HEK293T (cell line): ENCODE data around the gene HOMER2.

ENCODE experiments used
- CTCF ChIA-PET: fragments of 350-600 bp; formaldehyde crosslinking; extraction: SDS; loops from one replicate; lab custom pipeline; 2021; ENCODE audit warnings: antibody characterized with exemption, inconsistent platforms; lab: Yijun Ruan, JAX
- POLR2A ChIA-PET: fragments of 350-600 bp; formaldehyde crosslinking; extraction: SDS; loops from one replicate; lab custom pipeline; 2020; ENCODE audit warnings: antibody characterized with exemption, inconsistent platforms; lab: Yijun Ruan, JAX
- DNase-seq: peaks from one replicate; pipeline ENCODE4 v3.0.0; 2012; ENCODE audit warnings: mixed read lengths; ENCODE audit errors: extremely low spot score
- ARNT ChIP-seq: fragments of 450-650 bp; IDR thresholded peaks from 2 replicates; pipeline ENCODE4 v1.6.1; 2017; ENCODE audit warnings: mild to moderate bottlenecking
- BHLHE40 ChIP-seq: fragments of 450-650 bp; IDR thresholded peaks from 2 replicates; pipeline ENCODE4 v1.6.1; 2016; ENCODE audit warnings: mild to moderate bottlenecking, moderate library complexity, borderline replicate concordance
- CTBP1 ChIP-seq: fragments of 450-650 bp; IDR thresholded peaks from 2 replicates; pipeline ENCODE4 v1.6.1; 2016; ENCODE audit warnings: borderline replicate concordance
- ELF4 ChIP-seq: fragments of 450-650 bp; IDR thresholded peaks from 2 replicates; pipeline ENCODE4 v1.6.1; 2017; ENCODE audit warnings: antibody characterized with exemption
- FOXA1 ChIP-seq: fragments of 450-650 bp; IDR thresholded peaks from 2 replicates; pipeline ENCODE4 v1.6.1; 2016; ENCODE audit warnings: mild to moderate bottlenecking
- FOXK2 ChIP-seq: fragments of 450-650 bp; IDR thresholded peaks from 2 replicates; pipeline ENCODE4 v1.6.1; 2016; ENCODE audit warnings: mild to moderate bottlenecking
- FOXM1 ChIP-seq: fragments of 450-650 bp; IDR thresholded peaks from 2 replicates; pipeline ENCODE4 v1.6.1; 2017; ENCODE audit warnings: mild to moderate bottlenecking, borderline replicate concordance
- HDGF ChIP-seq: fragments of 450-650 bp; IDR thresholded peaks from 2 replicates; pipeline ENCODE4 v1.6.1; 2017; ENCODE audit warnings: antibody characterized with exemption, borderline replicate concordance
- L3MBTL2 ChIP-seq: fragments of 450-650 bp; conservative IDR thresholded peaks from 2 replicates; pipeline ENCODE4 v1.6.1; 2016; ENCODE audit warnings: mild to moderate bottlenecking
- LEF1 ChIP-seq: fragments of 450-650 bp; IDR thresholded peaks from 2 replicates; pipeline ENCODE4 v1.6.1; 2017; ENCODE audit warnings: mild to moderate bottlenecking, borderline replicate concordance
- NFRKB ChIP-seq: fragments of 450-650 bp; IDR thresholded peaks from 2 replicates; pipeline ENCODE4 v1.6.1; 2016; ENCODE audit warnings: mild to moderate bottlenecking, moderate library complexity
- SP1 ChIP-seq: fragments of 450-650 bp; IDR thresholded peaks from 2 replicates; pipeline ENCODE4 v1.6.1; 2017
- SUZ12 ChIP-seq: fragments of 450-650 bp; IDR thresholded peaks from 2 replicates; pipeline ENCODE4 v1.6.1; 2016; ENCODE audit warnings: mild to moderate bottlenecking
- TARDBP ChIP-seq: fragments of 450-650 bp; IDR thresholded peaks from 2 replicates; pipeline ENCODE4 v1.6.1; 2016
- ZNF384 ChIP-seq: fragments of 450-650 bp; IDR thresholded peaks from 2 replicates; pipeline ENCODE4 v1.6.1; 2016
- TF ChIP-seq, protein P1 (sequence below): fragments of 450-650 bp; IDR thresholded peaks from 2 replicates; pipeline ENCODE4 v1.6.1; 2016

Gene HOMER2

DNA sequence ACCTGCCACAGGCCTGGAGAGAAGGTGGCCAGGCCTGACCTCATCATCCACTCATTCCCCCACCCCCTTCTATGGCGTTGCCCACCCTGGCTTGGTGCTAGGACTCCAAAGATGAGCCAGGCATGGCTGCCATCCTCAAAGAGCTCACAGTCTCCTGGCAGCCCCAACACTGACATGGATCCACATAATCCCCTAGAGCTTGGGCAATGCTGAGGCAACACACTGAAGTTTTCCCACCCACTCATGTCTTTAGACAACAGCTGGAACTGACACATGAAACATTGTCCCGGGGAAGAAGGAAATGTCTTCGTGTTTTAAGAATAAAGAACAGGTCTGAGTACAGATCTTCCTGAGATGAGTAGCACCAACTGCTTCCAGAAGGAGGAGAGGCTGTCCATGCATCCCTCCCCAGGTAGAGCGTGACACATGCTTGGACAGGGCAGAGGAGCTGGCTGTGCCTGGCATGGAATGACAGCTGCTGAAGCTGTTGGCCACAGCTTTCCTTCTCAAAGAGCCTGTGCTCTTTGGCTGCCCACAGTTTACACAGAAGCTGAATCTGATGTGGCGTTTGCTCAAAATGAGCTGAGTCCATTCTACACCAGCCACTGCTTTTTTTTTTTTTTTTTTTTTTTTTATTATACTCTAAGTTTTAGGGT lies 70.1 kb downstream of the HOMER2 start:
- ChIA-PET POLR2A (interaction anchor here (0.7 kb wide), 1 partner anchor 10 kb away, joined by 3 read pairs; no protein-coding TSS in a partner anchor), CTCF (no interaction called here)
- TF ChIP-seq, protein P1, sequence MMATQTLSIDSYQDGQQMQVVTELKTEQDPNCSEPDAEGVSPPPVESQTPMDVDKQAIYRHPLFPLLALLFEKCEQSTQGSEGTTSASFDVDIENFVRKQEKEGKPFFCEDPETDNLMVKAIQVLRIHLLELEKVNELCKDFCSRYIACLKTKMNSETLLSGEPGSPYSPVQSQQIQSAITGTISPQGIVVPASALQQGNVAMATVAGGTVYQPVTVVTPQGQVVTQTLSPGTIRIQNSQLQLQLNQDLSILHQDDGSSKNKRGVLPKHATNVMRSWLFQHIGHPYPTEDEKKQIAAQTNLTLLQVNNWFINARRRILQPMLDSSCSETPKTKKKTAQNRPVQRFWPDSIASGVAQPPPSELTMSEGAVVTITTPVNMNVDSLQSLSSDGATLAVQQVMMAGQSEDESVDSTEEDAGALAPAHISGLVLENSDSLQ: no peak
- TF ChIP-seq CTBP1 (no peak), SP1 (no peak), BHLHE40 (no peak), L3MBTL2 (no peak), ELF4 (no peak), FOXM1 (no peak)
- DNase-seq: no peak

GRCh38 chr15:82881747-82882146 lies 70.8 kb downstream of the HOMER2 start:
- TF ChIP-seq ELF4 (no peak), BHLHE40 (no peak), ARNT (no peak), TARDBP (no peak), HDGF (no peak), LEF1 (no peak), FOXA1 (no peak), CTBP1 (no peak), FOXM1 (no peak), SP1 (no peak), ZNF384 (no peak), L3MBTL2 (no peak), FOXK2 (no peak), NFRKB (no peak)
- TF ChIP-seq, protein P1: no peak
- ChIA-PET CTCF (no interaction called here), POLR2A (no interaction called here)

DNA sequence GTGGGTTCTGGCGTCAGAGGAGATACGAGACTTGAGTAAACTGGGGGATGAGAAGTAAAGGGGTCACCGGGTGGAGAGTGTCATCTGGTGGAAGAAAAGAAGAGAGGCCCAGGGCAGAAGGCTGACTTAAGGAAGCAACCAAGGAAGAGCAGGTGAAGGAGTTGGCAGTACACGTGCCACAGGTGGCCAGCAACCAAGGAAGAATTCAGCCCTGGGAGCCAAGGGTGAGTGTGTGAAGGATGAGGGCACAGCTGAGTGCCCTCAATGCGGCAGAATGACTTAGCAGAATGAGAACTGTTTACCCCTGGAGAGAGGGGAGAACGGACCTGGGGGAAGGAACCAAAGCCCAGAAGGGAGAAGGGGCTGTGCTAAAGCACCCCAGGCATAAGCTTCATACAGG lies 71.8 kb downstream of the HOMER2 start:
- no peak for TF ChIP-seq L3MBTL2
- no peak for TF ChIP-seq CTBP1
- no peak for TF ChIP-seq NFRKB
- TF ChIP-seq ELF4: no peak
- no peak for TF ChIP-seq BHLHE40
- TF ChIP-seq TARDBP: no peak
- no peak for TF ChIP-seq ZNF384
- no peak for TF ChIP-seq ARNT
- TF ChIP-seq SUZ12: no peak
- TF ChIP-seq LEF1: no peak
- TF ChIP-seq, protein P1: no peak
- no peak for TF ChIP-seq SP1
- no peak for TF ChIP-seq FOXA1
- no peak for TF ChIP-seq FOXM1
- DNase-seq: no peak
- ChIA-PET CTCF (no interaction called here), POLR2A (no interaction called here)

More at GRCh38 chr15:82881747-82882146, 70.8 kb downstream of the HOMER2 start:
- DNase-seq: no peak

DNA sequence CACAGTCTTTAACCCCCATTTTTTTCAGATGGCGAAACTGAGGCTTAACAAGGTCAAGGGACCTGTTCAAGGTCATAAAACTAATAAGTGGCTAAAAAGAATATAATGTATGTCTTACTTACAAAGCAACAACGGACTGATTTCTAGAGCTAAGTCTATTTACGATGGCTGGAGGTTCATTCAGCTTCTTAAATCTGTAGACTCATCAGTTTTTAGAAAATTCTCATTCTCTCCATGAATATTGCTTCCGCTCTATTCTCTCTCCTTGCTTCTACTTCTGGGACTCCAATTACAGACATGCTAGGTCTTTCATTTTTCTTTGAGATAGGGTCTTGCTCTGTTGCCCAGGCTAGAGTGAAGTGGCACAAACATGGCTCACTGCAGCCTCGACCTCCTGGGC lies 74.2 kb downstream of the HOMER2 start:
- ChIA-PET CTCF (interaction anchor here (0.9 kb wide), 1 partner anchor 53 kb away, joined by 3 read pairs; no protein-coding TSS in a partner anchor), POLR2A (no interaction called here)
- DNase-seq: no peak
- no peak for TF ChIP-seq SP1
- no peak for TF ChIP-seq LEF1
- TF ChIP-seq NFRKB: no peak
- no peak for TF ChIP-seq FOXM1
- TF ChIP-seq, protein P1: no peak
- TF ChIP-seq HDGF: no peak
- no peak for TF ChIP-seq L3MBTL2
- no peak for TF ChIP-seq ELF4
- no peak for TF ChIP-seq SUZ12
- no peak for TF ChIP-seq FOXK2
- no peak for TF ChIP-seq CTBP1
- no peak for TF ChIP-seq ARNT
- no peak for TF ChIP-seq FOXA1

- no peak for DNase-seq
- ChIA-PET POLR2A (no interaction called here), CTCF (interaction anchor here (0.9 kb wide), 1 partner anchor 54 kb away, joined by 3 read pairs; no protein-coding TSS in a partner anchor)
- TF ChIP-seq NFRKB (no peak), FOXA1 (no peak), L3MBTL2 (no peak), ZNF384 (no peak), FOXM1 (no peak), TARDBP (no peak), BHLHE40 (no peak), CTBP1 (no peak), FOXK2 (no peak), LEF1 (no peak), SUZ12 (no peak), SP1 (no peak)
- TF ChIP-seq, protein P1: no peak
These were observed 74.7 kb downstream of the HOMER2 start for GRCh38 chr15:82877825-82878224.
